Uterus (tissue), 4 donors: ENCODE results near the gene DPYSL5. TPM values are rescaled to one million over a fixed set of nuclear protein-coding genes. Genes with fewer than 3 reads are reported as not detected.
A peak's percentile ranks its signal among the peaks of the same experiment; 100 is the strongest.

Source experiments
- DNase-seq, 2 donors: peaks; one replicate each; pipeline ENCODE4 v3.0.0-alpha.2; 2019 to 2020
- H3K27ac ChIP-seq, 2 donors: fragments of 200-600 bp; sonication (generic); 1 replicate in 1 of 2; 2 replicates in 1 of 2; pipeline ENCODE4 v1.5.1; 2016 to 2018
- H3K27me3 ChIP-seq, 2 donors: fragments of 200-600 bp; sonication (generic); one replicate each; pipeline ENCODE4 v1.5.1; 2018 to 2019; ENCODE audit warnings: control low read depth in 1 of 2
- H3K36me3 ChIP-seq, 2 donors: fragments of 200-600 bp; sonication (generic); one replicate each; pipeline ENCODE4 v1.5.1; 2019; ENCODE audit warnings: control low read depth in 1 of 2
- H3K4me1 ChIP-seq, 2 donors: fragments of 200-600 bp; sonication (generic); one replicate each; pipeline ENCODE4 v1.5.1; 2018 to 2019; ENCODE audit warnings: control low read depth in 1 of 2
- H3K4me3 ChIP-seq, 2 donors: fragments of 200-600 bp; sonication (generic); 1 replicate in 1 of 2; 2 replicates in 1 of 2; pipeline ENCODE4 v1.5.1; 2018 to 2019; ENCODE audit warnings: mild to moderate bottlenecking in 1 of 2
- H3K9me3 ChIP-seq, 2 donors: fragments of 200-600 bp; sonication (generic); one replicate each; pipeline ENCODE4 v1.5.1; 2019; ENCODE audit warnings: control low read depth in 1 of 2
- CTCF ChIP-seq, 4 experiments: fragments of 200-600 bp in 2 of 4; fragments of 450-650 bp in 2 of 4; sonication (generic) in 2 of 4; IDR thresholded peaks; one replicate each; pipeline ENCODE4 v1.5.1; 2016 to 2019; ENCODE audit warnings: antibody characterized with exemption in 4 of 4, mild to moderate bottlenecking in 2 of 4, moderate library complexity in 1 of 4
- POLR2A ChIP-seq, 2 donors: fragments of 450-650 bp; IDR thresholded peaks; one replicate each; pipeline ENCODE4 v1.6.1; 2016; ENCODE audit warnings: antibody characterized with exemption in 2 of 2, mild to moderate bottlenecking in 1 of 2, moderate library complexity in 1 of 2
- intact Hi-C: fragments of 100-400 bp; cut with DNase I; formaldehyde crosslinking; loops from one replicate; pipeline ENCODE4 v1.15.1; 2023; ENCODE audit warnings: low total_unique reads
- total RNA-seq, 4 donors: library from RNA; depleted of rRNA in 3 of 4; stranded (reverse); fragments of >200 nt in 3 of 4; gene quantifications; one replicate each; pipeline versions ENCODE4 v1.1.0 to v1.2.4, GENCODE V29; 2014 to 2023
- donor health status: DM: yes; HTN: yes; CAD: no.

Gene DPYSL5
- total RNA-seq, 4 donors from 2014 or later: 1.8 TPM; not detected in 3

GRCh38 chr2:26838121-26838906 is 9.6 kb upstream of the DPYSL5 start:
- TF ChIP-seq POLR2A (IDR thresholded peaks at IDR 0.05) (no peak), CTCF (IDR thresholded peaks at IDR 0.05) (no peak)
- intact Hi-C loops: no loop called here
- no peaks in the 10 kb centered on the region for H3K27me3 ChIP-seq

GRCh38 chr2:26840937-26841610 is 6.9 kb upstream of the DPYSL5 start:
- H3K9me3 ChIP-seq: no peaks in the 10 kb centered on the region
- intact Hi-C loops: no loop called here

More at GRCh38 chr2:26838121-26838906, 9.6 kb upstream of the DPYSL5 start:
- Histone ChIP-seq H3K4me1 (no peaks in the 10 kb centered on the region), H3K36me3 (no peaks in the 10 kb centered on the region), H3K27ac (no peak overlapping the region), H3K4me3 (no peak overlapping the region), H3K9me3 (no peaks in the 10 kb centered on the region)
- DNase-seq: no peak

GRCh38 chr2:26843041-26843440 is 4.9 kb upstream of the DPYSL5 start:
- intact Hi-C loops: no loop called here
- no peaks in the 10 kb centered on the region for H3K9me3 ChIP-seq
- peaks cover 0 to 14% of the 10 kb centered on the region in 2 donors for H3K4me1 ChIP-seq
- H3K36me3 ChIP-seq: no peaks in the 10 kb centered on the region
- TF ChIP-seq POLR2A (IDR thresholded peaks at IDR 0.05) (no peak), CTCF (IDR thresholded peaks at IDR 0.05) (no peak)
- DNase-seq: no peak
- H3K27ac ChIP-seq: no peak overlapping the region
- H3K27me3 ChIP-seq: peaks cover 15 to 27% of the 10 kb centered on the region in 2 donors
- no peak overlapping the region for H3K4me3 ChIP-seq

More at GRCh38 chr2:26840937-26841610, 6.9 kb upstream of the DPYSL5 start:
- H3K27me3 ChIP-seq: peaks cover 0 to 15% of the 10 kb centered on the region in 2 donors
- TF ChIP-seq CTCF (IDR thresholded peaks at IDR 0.05): no peak
- no peak for TF ChIP-seq POLR2A (IDR thresholded peaks at IDR 0.05)
- DNase-seq: no peak
- H3K27ac ChIP-seq: no peak overlapping the region
- no peaks in the 10 kb centered on the region for H3K36me3 ChIP-seq
- no peaks in the 10 kb centered on the region for H3K4me1 ChIP-seq
- no peak overlapping the region for H3K4me3 ChIP-seq

GRCh38 chr2:26845021-26845420 is 2.9 kb upstream of the DPYSL5 start:
- Histone ChIP-seq H3K4me1 (peaks cover 0 to 23% of the 10 kb centered on the region in 2 donors), H3K27me3 (peaks cover 33 to 36% of the 10 kb centered on the region in 2 donors), H3K36me3 (no peaks in the 10 kb centered on the region), H3K4me3 (no peak overlapping the region), H3K27ac (no peak overlapping the region), H3K9me3 (no peaks in the 10 kb centered on the region)
- no peak for DNase-seq
- intact Hi-C loops: loop anchor here (5.0 kb wide), 1 partner anchor 97 kb away; no protein-coding TSS in a partner anchor
- TF ChIP-seq POLR2A (IDR thresholded peaks at IDR 0.05): no peak

- DNase-seq: peak; percentile 36 to 62
- H3K27me3 ChIP-seq: peaks cover 33 to 41% of the 10 kb centered on the region in 2 donors
- intact Hi-C loops: loop anchor here (5.0 kb wide), 1 partner anchor 96 kb away; no protein-coding TSS in a partner anchor
Measured at GRCh38 chr2:26846334-26847306, 1.3 kb upstream of the DPYSL5 start.

More at GRCh38 chr2:26846334-26847306, 1.3 kb upstream of the DPYSL5 start:
- H3K4me3 ChIP-seq: no peak overlapping the region
- H3K27ac ChIP-seq: no peak overlapping the region
- H3K4me1 ChIP-seq: peaks cover 0 to 23% of the 10 kb centered on the region in 2 donors
- no peaks in the 10 kb centered on the region for H3K36me3 ChIP-seq
- H3K9me3 ChIP-seq: no peaks in the 10 kb centered on the region
- peak; percentile 63 to 74 (median 72) for TF ChIP-seq CTCF (IDR thresholded peaks at IDR 0.05)
- no peak for TF ChIP-seq POLR2A (IDR thresholded peaks at IDR 0.05)
